NCI-H2171 treated with DMSO at 0.1 percent for 48 hours (cell line): ENCODE data around the gene SEMA7A.

Experiments
- DNase-seq: peaks from one replicate; lab custom pipeline; 2025; lab: John Stamatoyannopoulos, UW

The SEMA7A gene

GRCh38 chr15:74415966-74416916 lies 17.5 kb downstream of the SEMA7A start:
- DNase-seq: no peak

- DNase-seq: peak; percentile 80
These were observed 19.0 kb downstream of the SEMA7A start for GRCh38 chr15:74414603-74415338.

- DNase-seq: no peak
These were observed 19.6 kb downstream of the SEMA7A start for GRCh38 chr15:74414081-74414580.

GRCh38 chr15:74413350-74414080 lies 20.2 kb downstream of the SEMA7A start:
- no peak for DNase-seq

GRCh38 chr15:74412159-74412558 lies 21.6 kb downstream of the SEMA7A start:
- no peak for DNase-seq

- no peak for DNase-seq
These were observed 22.1 kb downstream of the SEMA7A start for GRCh38 chr15:74411686-74412085.

- no peak for DNase-seq
These were observed 23.3 kb downstream of the SEMA7A start for GRCh38 chr15:74410502-74410901.

GRCh38 chr15:74409225-74409624 lies 24.5 kb downstream of the SEMA7A start:
- no peak for DNase-seq

GRCh38 chr15:74408815-74409214 lies 24.9 kb downstream of the SEMA7A start:
- DNase-seq: no peak

GRCh38 chr15:74408385-74408784 lies 25.4 kb downstream of the SEMA7A start:
- no peak for DNase-seq

GRCh38 chr15:74406992-74407705 lies 26.6 kb downstream of the SEMA7A start:
- DNase-seq: no peak

- DNase-seq: no peak
These were observed 27.2 kb downstream of the SEMA7A start for GRCh38 chr15:74406517-74406916.

GRCh38 chr15:74405823-74406222 lies 27.9 kb downstream of the SEMA7A start:
- DNase-seq: no peak

GRCh38 chr15:74403991-74404563 lies 29.7 kb downstream of the SEMA7A start:
- DNase-seq: no peak

- DNase-seq: no peak
These were observed 30.2 kb downstream of the SEMA7A start for GRCh38 chr15:74403588-74403919.

GRCh38 chr15:74402873-74403587 lies 30.7 kb downstream of the SEMA7A start:
- DNase-seq: no peak

- DNase-seq: no peak
These were observed 31.4 kb downstream of the SEMA7A start for GRCh38 chr15:74402337-74402841.

GRCh38 chr15:74400915-74401757 lies 32.6 kb downstream of the SEMA7A start:
- DNase-seq: no peak

GRCh38 chr15:74400313-74400860 lies 33.4 kb downstream of the SEMA7A start:
- no peak for DNase-seq
